MM.1S (cell line): ENCODE results near the gene MYEF2.

Experiments used
- CTCF ChIP-seq: fragments of 300-600 bp; sonication (generic); IDR thresholded peaks from 2 replicates; pipeline ENCODE4 v1.5.1; 2016; ENCODE audit warnings: antibody characterized with exemption, low read length, mixed read lengths
- EZH2phosphoT487 ChIP-seq: fragments of 300-600 bp; sonication (generic); IDR thresholded peaks from 2 replicates; pipeline ENCODE4 v1.6.1; 2018; ENCODE audit warnings: antibody characterized with exemption, low read length

- TF ChIP-seq CTCF (no peak), EZH2phosphoT487 (no peak)
Observed at GRCh38 chr15:48126667-48127355, 51.3 kb downstream of the MYEF2 start.
